ENCODE data around the gene MR1. TPM values are rescaled to one million over a fixed set of nuclear protein-coding genes. Genes with fewer than 3 reads are reported as not detected.

Gene MR1
- polyA plus RNA-seq, result 1 to 10 TPM; 3.6 to 7.5 TPM

GRCh38 chr1:181033799-181034451 lies at the start of gene MR1:
Gene MR1 (plus strand): TSS chr1:181033983. CDS start chr1:181034008, 25 bp downstream.
- H3K9me3 ChIP-seq (ENCODE audit: control insufficient read depth in 2 of 2, insufficient read depth in 1 of 2, low read depth in 1 of 2, low read length in 1 of 2), result no peaks in the 10 kb centered on the region
- peak within 1 kb of the TSS; percentile 52 to 66 for H3K4me3 ChIP-seq (ENCODE audit: low read depth in 1 of 2, low read length in 2 of 2)
- no peaks in the 10 kb centered on the region for H3K27me3 ChIP-seq (ENCODE audit: control insufficient read depth in 1 of 2, insufficient read depth in 2 of 2, low read length in 2 of 2)
- WGBS, 2 donors, result 4 to 13% methylated on average over 9 of the region's 9 CpGs
- H3K36me3 ChIP-seq (ENCODE audit: control insufficient read depth in 2 of 2, insufficient read depth in 2 of 2, low read length in 1 of 2), result no peaks in the 10 kb centered on the region
- peaks cover 2 to 8% of the 10 kb centered on the region in 2 donors for H3K4me1 ChIP-seq (ENCODE audit: control insufficient read depth in 2 of 2, insufficient read depth in 2 of 2, low read length in 1 of 2)
- peak within 1 kb of the TSS; percentile 96 to 99 for H3K27ac ChIP-seq (ENCODE audit: low read depth in 2 of 2, low read length in 1 of 2)

GRCh38 chr1:180988253-180988752 lies 45.5 kb upstream of the MR1 start:
- peaks cover 21 to 35% of the 10 kb centered on the region in 2 donors for H3K36me3 ChIP-seq (ENCODE audit: control insufficient read depth in 2 of 2, insufficient read depth in 2 of 2, low read length in 1 of 2)
- H3K4me3 ChIP-seq (ENCODE audit: low read depth in 1 of 2, low read length in 2 of 2), result no peak overlapping the region
- WGBS, 2 donors, result 49 to 64% methylated on average over 8 of the region's 8 CpGs
- peak overlapping the region in 1 of 2 donors; percentile 3 for H3K27ac ChIP-seq (ENCODE audit: low read depth in 2 of 2, low read length in 1 of 2)
- H3K27me3 ChIP-seq (ENCODE audit: control insufficient read depth in 1 of 2, insufficient read depth in 2 of 2, low read length in 2 of 2), result no peaks in the 10 kb centered on the region
- H3K9me3 ChIP-seq (ENCODE audit: control insufficient read depth in 2 of 2, insufficient read depth in 1 of 2, low read depth in 1 of 2, low read length in 1 of 2), result no peaks in the 10 kb centered on the region
- H3K4me1 ChIP-seq (ENCODE audit: control insufficient read depth in 2 of 2, insufficient read depth in 2 of 2, low read length in 1 of 2), result no peaks in the 10 kb centered on the region

DNA sequence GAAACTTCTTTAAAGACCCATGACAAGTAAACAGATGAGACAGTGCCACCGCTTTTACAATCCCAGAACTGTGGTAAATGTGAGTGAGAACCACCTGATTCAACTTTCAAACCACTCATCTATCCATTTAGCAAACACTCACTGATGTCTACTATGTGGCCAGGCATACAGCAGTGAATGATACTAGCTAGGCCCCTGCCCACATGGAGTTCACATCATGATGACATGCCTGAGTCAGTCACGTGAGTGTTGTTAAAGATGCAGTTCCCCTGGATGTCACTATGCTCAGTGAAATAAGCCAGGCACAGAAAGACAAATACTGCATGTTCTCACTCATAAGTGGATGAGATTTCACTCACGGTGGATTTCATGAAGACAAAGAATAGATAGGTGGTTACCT lies 39.5 kb upstream of the MR1 start:
- Histone ChIP-seq H3K4me3 (ENCODE audit: low read depth in 1 of 2, low read length in 2 of 2) (no peak overlapping the region), H3K36me3 (ENCODE audit: control insufficient read depth in 2 of 2, insufficient read depth in 2 of 2, low read length in 1 of 2) (peaks cover 7 to 15% of the 10 kb centered on the region in 2 donors), H3K27ac (ENCODE audit: low read depth in 2 of 2, low read length in 1 of 2) (no peak overlapping the region), H3K9me3 (ENCODE audit: control insufficient read depth in 2 of 2, insufficient read depth in 1 of 2, low read depth in 1 of 2, low read length in 1 of 2) (no peaks in the 10 kb centered on the region), H3K27me3 (ENCODE audit: control insufficient read depth in 1 of 2, insufficient read depth in 2 of 2, low read length in 2 of 2) (no peaks in the 10 kb centered on the region), H3K4me1 (ENCODE audit: control insufficient read depth in 2 of 2, insufficient read depth in 2 of 2, low read length in 1 of 2) (no peaks in the 10 kb centered on the region)
- WGBS, 2 donors, result 81 to 86% methylated on average over 3 of the region's 3 CpGs

- WGBS, 2 donors, result 90 to 91% methylated on average over 4 of the region's 4 CpGs
- no peak overlapping the region for H3K27ac ChIP-seq (ENCODE audit: low read depth in 2 of 2, low read length in 1 of 2)
- H3K9me3 ChIP-seq (ENCODE audit: control insufficient read depth in 2 of 2, insufficient read depth in 1 of 2, low read depth in 1 of 2, low read length in 1 of 2), result no peaks in the 10 kb centered on the region
- H3K27me3 ChIP-seq (ENCODE audit: control insufficient read depth in 1 of 2, insufficient read depth in 2 of 2, low read length in 2 of 2), result no peaks in the 10 kb centered on the region
- no peaks in the 10 kb centered on the region for H3K4me1 ChIP-seq (ENCODE audit: control insufficient read depth in 2 of 2, insufficient read depth in 2 of 2, low read length in 1 of 2)
- no peak overlapping the region for H3K4me3 ChIP-seq (ENCODE audit: low read depth in 1 of 2, low read length in 2 of 2)
- H3K36me3 ChIP-seq (ENCODE audit: control insufficient read depth in 2 of 2, insufficient read depth in 2 of 2, low read length in 1 of 2), result peaks cover under 1 to 7% of the 10 kb centered on the region in 2 donors
Observed at GRCh38 chr1:180997843-180998504, 35.8 kb upstream of the MR1 start.

- 91 to 93% methylated on average over 7 of the region's 7 CpGs for WGBS, 2 donors
- no peaks in the 10 kb centered on the region for H3K9me3 ChIP-seq (ENCODE audit: control insufficient read depth in 2 of 2, insufficient read depth in 1 of 2, low read depth in 1 of 2, low read length in 1 of 2)
- no peak overlapping the region for H3K27ac ChIP-seq (ENCODE audit: low read depth in 2 of 2, low read length in 1 of 2)
- no peaks in the 10 kb centered on the region for H3K27me3 ChIP-seq (ENCODE audit: control insufficient read depth in 1 of 2, insufficient read depth in 2 of 2, low read length in 2 of 2)
- H3K36me3 ChIP-seq (ENCODE audit: control insufficient read depth in 2 of 2, insufficient read depth in 2 of 2, low read length in 1 of 2), result peaks cover 5 to 9% of the 10 kb centered on the region in 2 donors
- H3K4me1 ChIP-seq (ENCODE audit: control insufficient read depth in 2 of 2, insufficient read depth in 2 of 2, low read length in 1 of 2), result no peaks in the 10 kb centered on the region
- H3K4me3 ChIP-seq (ENCODE audit: low read depth in 1 of 2, low read length in 2 of 2), result no peak overlapping the region
Observed at GRCh38 chr1:181001091-181001780, 32.5 kb upstream of the MR1 start.

GRCh38 chr1:181002582-181003172 lies 31.1 kb upstream of the MR1 start:
- H3K4me1 ChIP-seq (ENCODE audit: control insufficient read depth in 2 of 2, insufficient read depth in 2 of 2, low read length in 1 of 2), result no peaks in the 10 kb centered on the region
- H3K36me3 ChIP-seq (ENCODE audit: control insufficient read depth in 2 of 2, insufficient read depth in 2 of 2, low read length in 1 of 2), result peaks cover 5 to 9% of the 10 kb centered on the region in 2 donors
- no peak overlapping the region for H3K4me3 ChIP-seq (ENCODE audit: low read depth in 1 of 2, low read length in 2 of 2)
- H3K27ac ChIP-seq (ENCODE audit: low read depth in 2 of 2, low read length in 1 of 2), result no peak overlapping the region
- no peaks in the 10 kb centered on the region for H3K27me3 ChIP-seq (ENCODE audit: control insufficient read depth in 1 of 2, insufficient read depth in 2 of 2, low read length in 2 of 2)
- no peaks in the 10 kb centered on the region for H3K9me3 ChIP-seq (ENCODE audit: control insufficient read depth in 2 of 2, insufficient read depth in 1 of 2, low read depth in 1 of 2, low read length in 1 of 2)
- 97 to 98% methylated on average over 3 of the region's 3 CpGs for WGBS, 2 donors

GRCh38 chr1:181010789-181011188 lies 23.0 kb upstream of the MR1 start:
- no peak overlapping the region for H3K4me3 ChIP-seq (ENCODE audit: low read depth in 1 of 2, low read length in 2 of 2)
- no peaks in the 10 kb centered on the region for H3K27me3 ChIP-seq (ENCODE audit: control insufficient read depth in 1 of 2, insufficient read depth in 2 of 2, low read length in 2 of 2)
- H3K4me1 ChIP-seq (ENCODE audit: control insufficient read depth in 2 of 2, insufficient read depth in 2 of 2, low read length in 1 of 2), result peaks cover 0 to 2% of the 10 kb centered on the region in 2 donors
- no peaks in the 10 kb centered on the region for H3K36me3 ChIP-seq (ENCODE audit: control insufficient read depth in 2 of 2, insufficient read depth in 2 of 2, low read length in 1 of 2)
- no peak overlapping the region for H3K27ac ChIP-seq (ENCODE audit: low read depth in 2 of 2, low read length in 1 of 2)
- no peaks in the 10 kb centered on the region for H3K9me3 ChIP-seq (ENCODE audit: control insufficient read depth in 2 of 2, insufficient read depth in 1 of 2, low read depth in 1 of 2, low read length in 1 of 2)

- no peak overlapping the region for H3K4me3 ChIP-seq (ENCODE audit: low read depth in 1 of 2, low read length in 2 of 2)
- H3K27ac ChIP-seq (ENCODE audit: low read depth in 2 of 2, low read length in 1 of 2), result no peak overlapping the region
- H3K36me3 ChIP-seq (ENCODE audit: control insufficient read depth in 2 of 2, insufficient read depth in 2 of 2, low read length in 1 of 2), result no peaks in the 10 kb centered on the region
- no peaks in the 10 kb centered on the region for H3K9me3 ChIP-seq (ENCODE audit: control insufficient read depth in 2 of 2, insufficient read depth in 1 of 2, low read depth in 1 of 2, low read length in 1 of 2)
- no peaks in the 10 kb centered on the region for H3K27me3 ChIP-seq (ENCODE audit: control insufficient read depth in 1 of 2, insufficient read depth in 2 of 2, low read length in 2 of 2)
- peaks cover 0 to 2% of the 10 kb centered on the region in 2 donors for H3K4me1 ChIP-seq (ENCODE audit: control insufficient read depth in 2 of 2, insufficient read depth in 2 of 2, low read length in 1 of 2)
- WGBS, 2 donors, result 83 to 84% methylated on average over 3 of the region's 3 CpGs
Observed at GRCh38 chr1:181011301-181012202, 22.2 kb upstream of the MR1 start.
